ENCODE data around the gene SLIT1.

DNA sequence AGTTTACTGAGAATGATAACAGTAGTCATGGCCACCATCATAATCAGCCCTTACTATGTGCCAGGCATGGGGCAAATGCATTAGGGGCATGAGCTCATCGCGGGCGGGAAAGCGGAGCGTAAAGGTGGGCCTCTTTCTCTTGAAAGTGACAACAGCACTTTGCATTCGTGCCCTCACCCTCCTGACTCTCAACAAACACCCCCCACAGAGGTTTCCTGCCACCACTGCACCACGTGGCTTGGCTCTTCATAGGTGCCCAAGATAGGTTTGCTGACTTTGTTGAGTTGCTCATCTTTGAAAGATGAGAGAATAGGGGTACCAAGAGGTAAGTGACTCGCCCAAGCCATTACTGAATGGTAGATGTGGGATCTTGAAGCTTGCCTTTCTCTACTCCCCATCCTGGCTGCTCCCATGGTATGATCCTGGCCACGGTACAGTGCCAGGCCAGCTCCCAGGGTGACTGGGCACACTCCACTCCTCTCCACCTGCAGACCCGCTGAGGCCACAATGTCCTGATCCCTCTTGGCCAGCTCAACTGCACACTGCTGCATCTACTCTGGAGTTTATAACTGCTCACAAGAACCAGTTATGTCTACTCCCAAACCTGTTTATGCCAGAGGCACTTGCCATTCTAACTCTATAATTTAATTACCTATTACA lies 26.0 kb downstream of the SLIT1 start:
- TF ChIP-seq, protein P1, sequence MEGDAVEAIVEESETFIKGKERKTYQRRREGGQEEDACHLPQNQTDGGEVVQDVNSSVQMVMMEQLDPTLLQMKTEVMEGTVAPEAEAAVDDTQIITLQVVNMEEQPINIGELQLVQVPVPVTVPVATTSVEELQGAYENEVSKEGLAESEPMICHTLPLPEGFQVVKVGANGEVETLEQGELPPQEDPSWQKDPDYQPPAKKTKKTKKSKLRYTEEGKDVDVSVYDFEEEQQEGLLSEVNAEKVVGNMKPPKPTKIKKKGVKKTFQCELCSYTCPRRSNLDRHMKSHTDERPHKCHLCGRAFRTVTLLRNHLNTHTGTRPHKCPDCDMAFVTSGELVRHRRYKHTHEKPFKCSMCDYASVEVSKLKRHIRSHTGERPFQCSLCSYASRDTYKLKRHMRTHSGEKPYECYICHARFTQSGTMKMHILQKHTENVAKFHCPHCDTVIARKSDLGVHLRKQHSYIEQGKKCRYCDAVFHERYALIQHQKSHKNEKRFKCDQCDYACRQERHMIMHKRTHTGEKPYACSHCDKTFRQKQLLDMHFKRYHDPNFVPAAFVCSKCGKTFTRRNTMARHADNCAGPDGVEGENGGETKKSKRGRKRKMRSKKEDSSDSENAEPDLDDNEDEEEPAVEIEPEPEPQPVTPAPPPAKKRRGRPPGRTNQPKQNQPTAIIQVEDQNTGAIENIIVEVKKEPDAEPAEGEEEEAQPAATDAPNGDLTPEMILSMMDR (IDR thresholded peaks at IDR 0.05), result no peak
- TF ChIP-seq EZH2 (IDR thresholded peaks at IDR 0.05; ENCODE audit: borderline replicate concordance, insufficient read depth, low read depth, low read length, poor library complexity, severe bottlenecking), result no peak
